Dedifferentiated amniotic fluid mesenchymal stem cell (primary cell): Measurements from ENCODE around the gene H2AZ2.
"Not testable (repeated sequence)": the region's sequence is repeated elsewhere in the genome, so short reads cannot be mapped to it uniquely, and the experiment has no call there.

Experiments
- DNase-seq: peaks from one replicate; pipeline ENCODE4 v3.0.0-alpha.2; 2016; ENCODE audit errors: extremely low spot score

The H2AZ2 gene

GRCh38 chr7:44785218-44785617 is 62.7 kb downstream of the H2AZ2 start:
- DNase-seq = not testable (repeated sequence)

- DNase-seq = no peak
These were observed 63.5 kb downstream of the H2AZ2 start for GRCh38 chr7:44784364-44784763.

- DNase-seq = no peak
These were observed 64.5 kb downstream of the H2AZ2 start for GRCh38 chr7:44783407-44783806.

- DNase-seq = no peak
These were observed 65.4 kb downstream of the H2AZ2 start for GRCh38 chr7:44782460-44782859.
